K562 (cell line): Measurements from ENCODE around the gene ELF5. TPM values are rescaled to one million over a fixed set of nuclear protein-coding genes. Genes with fewer than 3 reads are reported as not detected.

ENCODE experiments used
- CHAMP1 ChIP-seq: fragments of 450-650 bp; IDR thresholded peaks from 2 replicates; pipeline ENCODE4 v1.6.1; 2016; ENCODE audit warnings: mild to moderate bottlenecking
- DPF2 ChIP-seq: fragments of 450-650 bp; IDR thresholded peaks from 2 replicates; pipeline ENCODE4 v1.6.1; 2016
- EGR1 ChIP-seq: fragments of 450-650 bp; conservative IDR thresholded peaks from 2 replicates; pipeline ENCODE4 v1.6.1; 2017; ENCODE audit warnings: mild to moderate bottlenecking
- ELF4 ChIP-seq: fragments of 450-650 bp; formaldehyde crosslinking; IDR thresholded peaks from 2 replicates; pipeline ENCODE4 v1.4.0; 2022; ENCODE audit warnings: missing genetic modification characterization
- HBP1 ChIP-seq: fragments of 450-650 bp; formaldehyde crosslinking; IDR thresholded peaks from 2 replicates; pipeline ENCODE4 v1.4.0; 2022; ENCODE audit warnings: missing genetic modification characterization
- IRF2 ChIP-seq: sonication (generic); formaldehyde crosslinking; IDR thresholded peaks from 2 replicates; pipeline ENCODE4 v1.8.1; 2022; ENCODE audit warnings: mild to moderate bottlenecking, missing genetic modification reagents
- KAT7 ChIP-seq: sonication (generic); formaldehyde crosslinking; IDR thresholded peaks from 2 replicates; pipeline ENCODE4 v1.8.0; 2022; ENCODE audit warnings: missing genetic modification reagents, mild to moderate bottlenecking, borderline replicate concordance
- RAD51 ChIP-seq: fragments of 450-650 bp; IDR thresholded peaks from 2 replicates; pipeline ENCODE4 v1.7.1; 2016; ENCODE audit warnings: low read depth, mild to moderate bottlenecking, borderline replicate concordance
- RBM22 ChIP-seq: fragments of 200-400 bp; formaldehyde crosslinking; IDR thresholded peaks from 2 replicates; pipeline ENCODE4 v1.6.1; 2018; ENCODE audit warnings: low read length, low read depth; ENCODE audit not compliant: poor library complexity, severe bottlenecking
- SOX6 ChIP-seq: fragments of 450-650 bp; IDR thresholded peaks from 2 replicates; pipeline ENCODE4 v1.6.1; 2014; ENCODE audit warnings: mild to moderate bottlenecking
- TCF7L2 ChIP-seq: fragments of 150-350 bp; IDR thresholded peaks from 2 replicates; pipeline ENCODE4 v1.6.1; 2016; ENCODE audit warnings: low read depth, mild to moderate bottlenecking, low read length, moderate library complexity
- TRIM24 ChIP-seq, 2 experiments: fragments of 450-650 bp; IDR thresholded peaks; 2 replicates each; pipeline ENCODE4 v1.6.1; 2016
- TRIM28 ChIP-seq: fragments of 450-650 bp; IDR thresholded peaks from 2 replicates; pipeline ENCODE4 v1.6.1; 2017
- YBX1 ChIP-seq: fragments of 450-650 bp; IDR thresholded peaks from 2 replicates; pipeline ENCODE4 v1.7.1; 2016; ENCODE audit warnings: mild to moderate bottlenecking
- ZKSCAN8 ChIP-seq: fragments of 200-800 bp; sonication (Bioruptor generic); IDR thresholded peaks from 2 replicates; pipeline ENCODE4 v1.6.1; 2016; ENCODE audit warnings: missing genetic modification characterization, missing compliant biosample characterization
- polyA plus RNA-seq, 8 experiments: library from polyadenylated mRNA; depleted of rRNA in 4 of 8; stranded (reverse) in 5 of 8; unstranded in 3 of 8; fragments of >200 nt; fragmentation: Nextera tagmentation in 2 of 8; fragmentation: Illumina TruSeq in 1 of 8; extraction: Ambion mirVana in 2 of 8; extraction: Trizol in 1 of 8; gene quantifications; 2 replicates each; pipeline versions ENCODE4 v1.2.1 to v1.2.3, GENCODE V29; 2011 to 2014; ENCODE audit warnings: inconsistent platforms in 1 of 8, missing spikeins in 1 of 8
- total RNA-seq, 7 experiments: library from RNA; depleted of rRNA in 6 of 7; stranded (reverse); fragments of >200 nt in 6 of 7; fragmentation: Illumina TruSeq in 2 of 7; extraction: Trizol in 2 of 7; gene quantifications; 2 replicates each; pipeline versions ENCODE4 v1.2.1 to v1.2.3, GENCODE V29; 2011 to 2021; ENCODE audit warnings: low replicate concordance in 1 of 7
- TF ChIP-seq, protein P1 (sequence below), 2 experiments: fragments of 450-650 bp in 1 of 2; sonication (generic) in 1 of 2; formaldehyde crosslinking in 1 of 2; IDR thresholded peaks in 1 of 2; conservative IDR thresholded peaks in 1 of 2; 2 replicates each; pipeline versions ENCODE4 v1.6.1 to v1.8.1; 2016 to 2023; ENCODE audit warnings: mild to moderate bottlenecking in 2 of 2, moderate library complexity in 2 of 2, inconsistent platforms in 1 of 2, missing genetic modification reagents in 1 of 2
- TF ChIP-seq, protein P2 (sequence below): fragments of 250-450 bp; sonication (Bioruptor Pico); IDR thresholded peaks from 2 replicates; pipeline ENCODE4 v1.4.0; 2020; ENCODE audit warnings: borderline replicate concordance
- TF ChIP-seq, protein P3 (sequence below): fragments of 250-450 bp; sonication (Bioruptor Pico); IDR thresholded peaks from 2 replicates; pipeline ENCODE4 v1.5.0; 2020; ENCODE audit warnings: mild to moderate bottlenecking, borderline replicate concordance
- TF ChIP-seq, protein P4 (sequence below): sonication (generic); formaldehyde crosslinking; IDR thresholded peaks from 2 replicates; pipeline ENCODE4 v1.9.0; 2022; ENCODE audit warnings: mild to moderate bottlenecking, missing genetic modification reagents

The ELF5 gene
- total and polyA plus RNA-seq, 9 of the 15 experiments (the other 6 are each of a cell fraction or from before 2014, with no cell fraction given), result not detected

DNA sequence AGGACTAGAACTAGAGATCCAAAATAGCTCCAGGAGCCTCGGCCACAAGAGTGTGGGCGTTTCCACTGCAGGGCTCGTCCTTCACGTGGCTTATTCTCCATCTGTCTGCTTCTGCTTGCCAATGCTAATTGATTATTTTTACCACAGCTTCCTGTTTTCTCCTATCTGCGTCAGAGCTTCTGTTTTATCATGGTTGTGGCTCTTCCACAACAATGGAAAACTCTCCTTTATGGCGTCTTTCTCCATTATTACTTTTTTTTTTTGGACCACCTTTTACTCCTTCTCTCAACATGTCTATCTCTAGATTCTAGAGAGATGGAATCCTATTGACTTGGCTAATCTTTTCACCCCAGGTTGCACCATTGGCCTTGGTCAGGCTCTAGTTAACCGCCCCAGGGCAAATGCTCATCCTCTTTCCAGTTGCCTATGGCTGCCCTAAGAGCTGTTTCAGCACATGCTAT lies 49.0 kb downstream of the ELF5 start (continued):
- TF ChIP-seq, protein P1, sequence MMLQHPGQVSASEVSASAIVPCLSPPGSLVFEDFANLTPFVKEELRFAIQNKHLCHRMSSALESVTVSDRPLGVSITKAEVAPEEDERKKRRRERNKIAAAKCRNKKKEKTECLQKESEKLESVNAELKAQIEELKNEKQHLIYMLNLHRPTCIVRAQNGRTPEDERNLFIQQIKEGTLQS (IDR thresholded peaks at IDR 0.05), result no peak
- TF ChIP-seq, protein P1 (CRISPR knock-in tag; conservative IDR thresholded peaks at IDR 0.05), result 0 out of 2 replicates have a peak, but pooled peaks have one; percentile 37
- TF ChIP-seq DPF2, result peak; percentile 12; the same call in 1 of the 2 replicates
- no peak; the same call in 1 of the 2 replicates for TF ChIP-seq EGR1
- TF ChIP-seq, protein P2, sequence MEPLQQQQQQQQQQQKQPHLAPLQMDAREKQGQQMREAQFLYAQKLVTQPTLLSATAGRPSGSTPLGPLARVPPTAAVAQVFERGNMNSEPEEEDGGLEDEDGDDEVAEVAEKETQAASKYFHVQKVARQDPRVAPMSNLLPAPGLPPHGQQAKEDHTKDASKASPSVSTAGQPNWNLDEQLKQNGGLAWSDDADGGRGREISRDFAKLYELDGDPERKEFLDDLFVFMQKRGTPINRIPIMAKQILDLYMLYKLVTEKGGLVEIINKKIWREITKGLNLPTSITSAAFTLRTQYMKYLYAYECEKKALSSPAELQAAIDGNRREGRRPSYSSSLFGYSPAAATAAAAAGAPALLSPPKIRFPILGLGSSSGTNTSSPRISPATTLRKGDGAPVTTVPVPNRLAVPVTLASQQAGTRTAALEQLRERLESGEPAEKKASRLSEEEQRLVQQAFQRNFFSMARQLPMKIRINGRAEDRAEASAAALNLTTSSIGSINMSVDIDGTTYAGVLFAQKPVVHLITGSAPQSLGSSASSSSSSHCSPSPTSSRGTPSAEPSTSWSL (CRISPR knock-in tag), result no peak
- no peak for TF ChIP-seq HBP1 (CRISPR knock-in tag)
- TF ChIP-seq RBM22, result no peak
- TF ChIP-seq ELF4 (CRISPR knock-in tag), result 0 out of 2 replicates have a peak, but pooled peaks have one; percentile 48
- TF ChIP-seq, protein P3, sequence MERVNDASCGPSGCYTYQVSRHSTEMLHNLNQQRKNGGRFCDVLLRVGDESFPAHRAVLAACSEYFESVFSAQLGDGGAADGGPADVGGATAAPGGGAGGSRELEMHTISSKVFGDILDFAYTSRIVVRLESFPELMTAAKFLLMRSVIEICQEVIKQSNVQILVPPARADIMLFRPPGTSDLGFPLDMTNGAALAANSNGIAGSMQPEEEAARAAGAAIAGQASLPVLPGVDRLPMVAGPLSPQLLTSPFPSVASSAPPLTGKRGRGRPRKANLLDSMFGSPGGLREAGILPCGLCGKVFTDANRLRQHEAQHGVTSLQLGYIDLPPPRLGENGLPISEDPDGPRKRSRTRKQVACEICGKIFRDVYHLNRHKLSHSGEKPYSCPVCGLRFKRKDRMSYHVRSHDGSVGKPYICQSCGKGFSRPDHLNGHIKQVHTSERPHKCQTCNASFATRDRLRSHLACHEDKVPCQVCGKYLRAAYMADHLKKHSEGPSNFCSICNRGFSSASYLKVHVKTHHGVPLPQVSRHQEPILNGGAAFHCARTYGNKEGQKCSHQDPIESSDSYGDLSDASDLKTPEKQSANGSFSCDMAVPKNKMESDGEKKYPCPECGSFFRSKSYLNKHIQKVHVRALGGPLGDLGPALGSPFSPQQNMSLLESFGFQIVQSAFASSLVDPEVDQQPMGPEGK (CRISPR knock-in tag), result no peak
- TF ChIP-seq YBX1, result no peak
- no peak for TF ChIP-seq RAD51
- TF ChIP-seq KAT7 (CRISPR knock-in tag), result no peak
- TF ChIP-seq TRIM28, result no peak
- peak in 1 of 2 experiments; percentile 55; a peak in 1 of 4 replicates for TF ChIP-seq TRIM24 (IDR thresholded peaks at IDR 0.05)
- no peak for TF ChIP-seq CHAMP1
- TF ChIP-seq, protein P4, sequence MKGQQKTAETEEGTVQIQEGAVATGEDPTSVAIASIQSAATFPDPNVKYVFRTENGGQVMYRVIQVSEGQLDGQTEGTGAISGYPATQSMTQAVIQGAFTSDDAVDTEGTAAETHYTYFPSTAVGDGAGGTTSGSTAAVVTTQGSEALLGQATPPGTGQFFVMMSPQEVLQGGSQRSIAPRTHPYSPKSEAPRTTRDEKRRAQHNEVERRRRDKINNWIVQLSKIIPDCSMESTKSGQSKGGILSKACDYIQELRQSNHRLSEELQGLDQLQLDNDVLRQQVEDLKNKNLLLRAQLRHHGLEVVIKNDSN (CRISPR knock-in tag), result peak; percentile 89
- TF ChIP-seq TCF7L2, result no peak
- TF ChIP-seq SOX6, result peak; percentile 98
- peak; percentile 55; the same call in 1 of the 2 replicates for TF ChIP-seq ZKSCAN8 (CRISPR knock-in tag)
- TF ChIP-seq IRF2, result no peak
